Breast epithelium (tissue), 3 donors: ENCODE data around the gene RTN1.

Source experiments
- CTCF ChIP-seq, 3 donors: fragments of 450-650 bp; IDR thresholded peaks; one replicate each; pipeline ENCODE4 v1.5.1; 2016 to 2017; ENCODE audit warnings: antibody characterized with exemption in 3 of 3, mild to moderate bottlenecking in 3 of 3, moderate library complexity in 3 of 3
- POLR2A ChIP-seq: fragments of 450-650 bp; IDR thresholded peaks from one replicate; pipeline ENCODE4 v1.6.1; 2016; ENCODE audit warnings: antibody characterized with exemption, mild to moderate bottlenecking, moderate library complexity

GRCh38 chr14:59634617-59635016 is 236.0 kb downstream of the RTN1 start:
- TF ChIP-seq POLR2A (no peak), CTCF (IDR thresholded peaks at IDR 0.05) (no peak)
